ENCODE results near the gene CFAP43. TPM values are rescaled to one million over a fixed set of nuclear protein-coding genes. Genes with fewer than 3 reads are reported as not detected.

The CFAP43 gene
- total and polyA plus RNA-seq, 2 experiments from 2014 or later = 0.24 to 0.44 TPM

DNA sequence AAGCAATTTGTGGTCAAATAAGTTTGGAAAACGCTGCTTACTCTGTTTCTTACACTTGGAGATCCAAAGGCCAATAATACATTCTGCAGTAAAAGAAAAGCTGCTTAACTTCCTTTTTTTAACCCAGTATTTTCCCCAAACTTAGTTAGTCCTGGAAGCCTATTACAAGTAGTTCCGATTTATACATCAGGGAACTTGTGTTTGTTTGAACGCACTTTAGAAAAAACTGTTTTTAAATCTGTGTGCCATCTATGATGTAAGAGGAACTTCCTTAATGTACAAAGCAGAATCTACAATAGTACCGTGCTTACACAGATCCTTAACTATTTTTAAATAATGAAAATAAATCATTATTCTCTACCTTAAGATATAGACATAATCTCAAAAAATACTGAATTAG lies 87.2 kb downstream of the CFAP43 start (continued):
- TF ChIP-seq, protein P1, sequence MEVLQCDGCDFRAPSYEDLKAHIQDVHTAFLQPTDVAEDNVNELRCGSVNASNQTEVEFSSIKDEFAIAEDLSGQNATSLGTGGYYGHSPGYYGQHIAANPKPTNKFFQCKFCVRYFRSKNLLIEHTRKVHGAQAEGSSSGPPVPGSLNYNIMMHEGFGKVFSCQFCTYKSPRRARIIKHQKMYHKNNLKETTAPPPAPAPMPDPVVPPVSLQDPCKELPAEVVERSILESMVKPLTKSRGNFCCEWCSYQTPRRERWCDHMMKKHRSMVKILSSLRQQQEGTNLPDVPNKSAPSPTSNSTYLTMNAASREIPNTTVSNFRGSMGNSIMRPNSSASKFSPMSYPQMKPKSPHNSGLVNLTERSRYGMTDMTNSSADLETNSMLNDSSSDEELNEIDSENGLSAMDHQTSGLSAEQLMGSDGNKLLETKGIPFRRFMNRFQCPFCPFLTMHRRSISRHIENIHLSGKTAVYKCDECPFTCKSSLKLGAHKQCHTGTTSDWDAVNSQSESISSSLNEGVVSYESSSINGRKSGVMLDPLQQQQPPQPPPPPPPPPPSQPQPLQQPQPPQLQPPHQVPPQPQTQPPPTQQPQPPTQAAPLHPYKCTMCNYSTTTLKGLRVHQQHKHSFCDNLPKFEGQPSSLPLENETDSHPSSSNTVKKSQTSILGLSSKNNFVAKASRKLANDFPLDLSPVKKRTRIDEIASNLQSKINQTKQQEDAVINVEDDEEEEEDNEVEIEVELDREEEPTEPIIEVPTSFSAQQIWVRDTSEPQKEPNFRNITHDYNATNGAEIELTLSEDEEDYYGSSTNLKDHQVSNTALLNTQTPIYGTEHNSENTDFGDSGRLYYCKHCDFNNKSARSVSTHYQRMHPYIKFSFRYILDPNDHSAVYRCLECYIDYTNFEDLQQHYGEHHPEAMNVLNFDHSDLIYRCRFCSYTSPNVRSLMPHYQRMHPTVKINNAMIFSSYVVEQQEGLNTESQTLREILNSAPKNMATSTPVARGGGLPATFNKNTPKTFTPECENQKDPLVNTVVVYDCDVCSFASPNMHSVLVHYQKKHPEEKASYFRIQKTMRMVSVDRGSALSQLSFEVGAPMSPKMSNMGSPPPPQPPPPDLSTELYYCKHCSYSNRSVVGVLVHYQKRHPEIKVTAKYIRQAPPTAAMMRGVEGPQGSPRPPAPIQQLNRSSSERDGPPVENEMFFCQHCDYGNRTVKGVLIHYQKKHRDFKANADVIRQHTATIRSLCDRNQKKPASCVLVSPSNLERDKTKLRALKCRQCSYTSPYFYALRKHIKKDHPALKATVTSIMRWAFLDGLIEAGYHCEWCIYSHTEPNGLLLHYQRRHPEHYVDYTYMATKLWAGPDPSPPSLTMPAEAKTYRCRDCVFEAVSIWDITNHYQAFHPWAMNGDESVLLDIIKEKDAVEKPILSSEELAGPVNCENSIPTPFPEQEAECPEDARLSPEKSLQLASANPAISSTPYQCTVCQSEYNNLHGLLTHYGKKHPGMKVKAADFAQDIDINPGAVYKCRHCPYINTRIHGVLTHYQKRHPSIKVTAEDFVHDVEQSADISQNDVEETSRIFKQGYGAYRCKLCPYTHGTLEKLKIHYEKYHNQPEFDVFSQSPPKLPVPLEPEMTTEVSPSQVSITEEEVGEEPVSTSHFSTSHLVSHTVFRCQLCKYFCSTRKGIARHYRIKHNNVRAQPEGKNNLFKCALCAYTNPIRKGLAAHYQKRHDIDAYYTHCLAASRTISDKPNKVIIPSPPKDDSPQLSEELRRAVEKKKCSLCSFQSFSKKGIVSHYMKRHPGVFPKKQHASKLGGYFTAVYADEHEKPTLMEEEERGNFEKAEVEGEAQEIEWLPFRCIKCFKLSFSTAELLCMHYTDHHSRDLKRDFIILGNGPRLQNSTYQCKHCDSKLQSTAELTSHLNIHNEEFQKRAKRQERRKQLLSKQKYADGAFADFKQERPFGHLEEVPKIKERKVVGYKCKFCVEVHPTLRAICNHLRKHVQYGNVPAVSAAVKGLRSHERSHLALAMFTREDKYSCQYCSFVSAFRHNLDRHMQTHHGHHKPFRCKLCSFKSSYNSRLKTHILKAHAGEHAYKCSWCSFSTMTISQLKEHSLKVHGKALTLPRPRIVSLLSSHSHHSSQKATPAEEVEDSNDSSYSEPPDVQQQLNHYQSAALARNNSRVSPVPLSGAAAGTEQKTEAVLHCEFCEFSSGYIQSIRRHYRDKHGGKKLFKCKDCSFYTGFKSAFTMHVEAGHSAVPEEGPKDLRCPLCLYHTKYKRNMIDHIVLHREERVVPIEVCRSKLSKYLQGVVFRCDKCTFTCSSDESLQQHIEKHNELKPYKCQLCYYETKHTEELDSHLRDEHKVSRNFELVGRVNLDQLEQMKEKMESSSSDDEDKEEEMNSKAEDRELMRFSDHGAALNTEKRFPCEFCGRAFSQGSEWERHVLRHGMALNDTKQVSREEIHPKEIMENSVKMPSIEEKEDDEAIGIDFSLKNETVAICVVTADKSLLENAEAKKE (CRISPR knock-in tag; IDR thresholded peaks at IDR 0.05) = no peak
- no peak for TF ChIP-seq NANOG (IDR thresholded peaks at IDR 0.05; ENCODE audit: borderline replicate concordance)
- no peak for TF ChIP-seq STAT1 (IDR thresholded peaks at IDR 0.05; ENCODE audit: unreplicated experiment)

GRCh38 chr10:104143829-104144228 lies 88.3 kb downstream of the CFAP43 start:
- Histone ChIP-seq H3K27me3 (ENCODE audit: insufficient read depth) (no peaks in the 10 kb centered on the region), H3K9me2 (ENCODE audit: insufficient read depth) (no peaks in the 10 kb centered on the region), H3K4me2 (no peak overlapping the region), H3K79me2 (replicated peaks; ENCODE audit: insufficient read depth) (no peaks in the 10 kb centered on the region), H3K4me1 (ENCODE audit: insufficient read depth) (peaks cover 13% of the 10 kb centered on the region), H2AFZ (no peak overlapping the region), H3K36me3 (ENCODE audit: insufficient read depth) (no peaks in the 10 kb centered on the region), H3K4me3 (no peak overlapping the region), H3K27ac (ENCODE audit: low read depth) (no peak overlapping the region), H4K20me1 (replicated peaks; ENCODE audit: insufficient read depth) (no peaks in the 10 kb centered on the region), H3F3A (replicated peaks; ENCODE audit: low read depth) (no peaks in the 10 kb centered on the region)
- Mint-ChIP-seq H3K4me1 (peaks cover 24% of the 10 kb centered on the region; the same call in 2 of the 3 replicates), H3K27me3 (ENCODE audit: insufficient read depth, low read depth, poor library complexity) (no peaks in the 10 kb centered on the region), H3K4me3 (no peak overlapping the region), H3K27ac (no peak overlapping the region; the same call in 1 of the 2 replicates), H3K9me3 (no peaks in the 10 kb centered on the region), H3K36me3 (ENCODE audit: low read depth) (no peaks in the 10 kb centered on the region)
- DNase-seq (ENCODE audit: low spot score) = no peak
- ATAC-seq = no peak
- TF ChIP-seq CREB1 (CRISPR knock-in tag; IDR thresholded peaks at IDR 0.05; ENCODE audit: low read depth) = no peak
- TF ChIP-seq, protein P1 (CRISPR knock-in tag; IDR thresholded peaks at IDR 0.05) = no peak
- TF ChIP-seq POLR2AphosphoS5 (IDR thresholded peaks at IDR 0.05; ENCODE audit: low read depth) = no peak
- TF ChIP-seq EZH2 (IDR thresholded peaks at IDR 0.05; ENCODE audit: low read depth, unreplicated experiment) = no peak
- TF ChIP-seq ZNF331 (CRISPR knock-in tag; IDR thresholded peaks at IDR 0.05; ENCODE audit: low read depth) = no peak
- no peak for TF ChIP-seq ZNF114 (CRISPR knock-in tag; IDR thresholded peaks at IDR 0.05)

Measured in GM23338 (cell line).